GM19240 (cell line): ENCODE measurements around the gene COMT.
"Not testable (repeated sequence)": the region's sequence is repeated elsewhere in the genome, so short reads cannot be mapped to it uniquely, and the experiment has no call there.

Experiments
- DNase-seq: peaks from one replicate; pipeline ENCODE4 v3.0.0; 2011; ENCODE audit warnings: low spot score; ENCODE audit not compliant: insufficient read length

The COMT gene

DNA sequence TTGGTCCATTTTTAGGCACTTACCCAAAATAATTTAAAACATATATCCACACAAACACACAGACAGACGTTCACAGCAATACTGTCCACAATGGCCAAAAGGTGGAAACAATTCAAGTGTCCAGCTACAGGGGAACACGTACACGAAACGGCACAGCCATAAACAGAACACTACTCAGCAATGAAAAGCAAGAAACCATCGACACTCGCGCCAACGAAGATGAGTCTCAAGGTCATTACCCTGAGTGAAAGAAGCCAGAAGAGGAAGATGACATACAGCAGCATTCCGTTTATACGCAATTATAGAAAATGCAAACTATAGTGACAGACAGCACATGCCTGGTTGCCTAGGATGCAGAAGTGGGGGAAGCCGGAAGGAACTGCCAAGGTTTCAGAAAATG, 13.4 kb upstream of the COMT start:
- no peak for DNase-seq

DNA sequence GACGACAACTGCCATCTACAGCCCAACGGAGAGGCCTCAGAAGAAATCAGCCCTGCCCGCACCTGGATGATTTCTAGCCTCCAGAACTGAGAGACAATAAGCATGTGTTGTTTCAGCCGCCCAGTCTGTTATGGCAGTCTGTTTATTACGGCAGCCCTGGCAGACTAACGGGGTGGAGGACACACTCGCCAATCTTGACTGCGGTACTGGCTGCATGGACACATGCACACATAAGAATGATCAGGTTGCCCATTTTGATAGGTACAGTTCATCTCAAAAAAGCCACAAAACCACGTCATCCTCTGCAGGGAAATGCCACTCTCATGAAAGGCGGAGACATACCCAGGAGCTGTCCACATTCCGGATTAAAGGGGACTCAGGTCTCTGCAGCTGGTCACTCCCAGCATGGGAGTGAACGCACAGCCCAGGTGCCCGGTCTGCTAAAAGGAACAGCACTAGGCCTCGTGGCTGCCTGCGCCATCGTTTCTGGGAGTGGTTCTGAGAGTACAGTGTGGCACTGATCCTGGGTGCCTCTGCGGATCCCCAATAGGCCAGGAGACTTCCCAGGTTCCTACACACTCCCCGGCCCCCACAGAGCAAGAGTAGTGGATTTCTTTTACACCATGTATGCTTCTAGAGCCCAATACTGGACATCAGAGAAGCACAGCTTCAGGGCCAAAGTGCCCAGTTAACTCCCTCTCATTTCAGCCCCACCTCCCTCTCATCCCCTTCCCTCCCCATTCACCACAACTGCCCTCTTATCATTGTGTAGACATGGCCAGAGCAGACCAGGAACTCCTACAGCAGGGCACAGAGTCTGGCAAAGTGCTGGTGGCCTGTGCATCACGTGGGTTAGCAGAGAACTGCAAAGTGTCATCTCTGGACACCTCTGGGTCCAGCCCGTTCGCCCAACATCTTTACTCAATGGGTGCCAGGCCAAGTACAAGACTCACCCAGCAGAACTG, 11.7 kb upstream of the COMT start:
- no peak for DNase-seq

GRCh38 chr22:19930551-19931486, 10.8 kb upstream of the COMT start:
- DNase-seq, result no peak

- no peak for DNase-seq
Observed at GRCh38 chr22:19931514-19931913, 10.1 kb upstream of the COMT start.

DNA sequence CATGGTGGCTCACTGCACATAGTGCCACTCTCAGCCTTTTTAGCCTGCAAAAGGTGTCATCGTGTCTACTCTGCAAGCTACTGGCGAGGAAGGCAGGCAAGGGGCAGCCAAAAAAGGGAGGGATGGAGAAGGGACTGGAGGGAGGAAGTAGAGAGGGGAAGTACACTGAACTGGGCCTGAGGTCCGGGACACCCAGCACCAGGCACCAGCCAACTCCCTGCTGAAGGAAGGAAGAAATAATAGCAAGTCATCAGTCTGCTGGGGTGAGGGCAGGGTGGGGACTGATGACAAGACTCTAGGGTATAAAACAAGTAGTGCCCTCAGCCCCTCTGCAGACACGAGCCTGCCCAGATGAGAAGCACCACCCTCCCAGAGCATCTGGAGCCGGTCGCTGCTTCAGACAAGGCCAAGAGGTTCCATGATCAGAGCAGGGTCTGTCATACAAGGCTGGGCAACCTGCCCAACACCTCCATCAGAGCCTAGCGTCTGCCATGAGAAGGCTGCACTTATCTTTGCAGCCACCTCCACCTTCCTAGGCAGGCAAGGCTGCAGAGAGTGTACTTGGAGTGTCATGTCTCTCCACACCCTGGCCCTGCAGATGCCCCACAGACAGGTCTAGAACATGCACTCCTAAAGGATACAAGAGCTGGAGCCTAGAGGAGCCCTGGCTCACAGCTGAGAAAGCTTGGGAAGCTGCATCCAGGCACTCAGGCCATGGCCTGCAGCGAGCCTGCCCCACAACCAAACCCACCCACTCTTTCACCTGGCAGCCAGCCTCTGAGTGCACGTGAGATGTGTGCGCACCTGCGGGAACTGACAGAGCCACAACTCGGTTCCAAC, 9.0 kb upstream of the COMT start:
- no peak for DNase-seq

DNA sequence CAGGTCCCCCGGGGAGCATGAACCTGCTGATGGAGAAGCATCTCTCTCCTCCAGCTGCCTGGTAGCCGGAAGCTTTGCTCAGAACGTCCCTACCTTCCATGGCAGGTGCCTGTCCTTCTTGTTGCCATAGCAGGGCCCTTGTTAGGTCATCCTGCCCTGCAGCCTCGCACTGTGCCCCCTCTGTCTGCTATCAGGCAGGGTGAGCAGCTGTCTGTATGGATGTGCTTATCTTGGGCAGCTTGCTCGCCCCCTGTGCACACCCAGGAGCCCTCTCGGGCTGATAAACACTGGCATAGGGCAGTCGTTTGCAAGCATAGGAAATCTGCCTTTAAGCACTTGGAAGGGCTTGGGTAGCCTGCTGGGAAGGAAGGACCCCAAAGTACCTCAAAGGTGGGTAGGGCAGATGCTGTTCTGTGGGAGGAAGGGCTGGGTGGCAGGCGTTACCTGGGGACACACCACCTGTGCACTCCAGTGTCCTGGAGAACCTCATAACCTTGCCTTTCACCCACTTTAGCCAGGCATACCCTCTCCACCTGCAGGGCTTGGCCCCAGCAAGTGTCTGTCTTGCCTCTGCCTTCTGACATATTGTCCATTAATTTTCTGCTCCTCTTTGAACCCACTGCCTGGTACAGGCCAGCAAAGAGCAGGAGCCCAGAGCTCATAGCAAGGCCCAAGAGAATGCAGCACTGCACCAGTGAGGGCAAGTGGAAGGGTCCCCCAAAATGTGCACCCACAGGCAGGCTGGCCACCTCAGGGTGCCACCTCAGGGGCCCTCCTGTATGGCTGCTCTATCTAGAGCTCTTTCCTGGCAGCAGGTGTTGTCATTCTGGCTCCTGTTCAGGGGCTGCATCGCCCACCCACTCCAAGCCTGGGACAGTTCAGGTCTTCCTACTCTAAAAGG, 8.0 kb upstream of the COMT start:
- no peak for DNase-seq

- not testable (repeated sequence) for DNase-seq
Observed at GRCh38 chr22:19935123-19935718, 6.4 kb upstream of the COMT start.

GRCh38 chr22:19936513-19936912, 5.1 kb upstream of the COMT start:
- DNase-seq, result no peak

- DNase-seq, result no peak
Observed at GRCh38 chr22:19937616-19938473, 3.7 kb upstream of the COMT start.

- DNase-seq, result no peak
Observed at GRCh38 chr22:19940536-19941364, 822 bp upstream of the COMT start.

GRCh38 chr22:19942157-19943081, 847 bp downstream of the COMT start:
- no peak for DNase-seq

- DNase-seq, result no peak
Observed at GRCh38 chr22:19943082-19944026, 1.8 kb downstream of the COMT start.

DNA sequence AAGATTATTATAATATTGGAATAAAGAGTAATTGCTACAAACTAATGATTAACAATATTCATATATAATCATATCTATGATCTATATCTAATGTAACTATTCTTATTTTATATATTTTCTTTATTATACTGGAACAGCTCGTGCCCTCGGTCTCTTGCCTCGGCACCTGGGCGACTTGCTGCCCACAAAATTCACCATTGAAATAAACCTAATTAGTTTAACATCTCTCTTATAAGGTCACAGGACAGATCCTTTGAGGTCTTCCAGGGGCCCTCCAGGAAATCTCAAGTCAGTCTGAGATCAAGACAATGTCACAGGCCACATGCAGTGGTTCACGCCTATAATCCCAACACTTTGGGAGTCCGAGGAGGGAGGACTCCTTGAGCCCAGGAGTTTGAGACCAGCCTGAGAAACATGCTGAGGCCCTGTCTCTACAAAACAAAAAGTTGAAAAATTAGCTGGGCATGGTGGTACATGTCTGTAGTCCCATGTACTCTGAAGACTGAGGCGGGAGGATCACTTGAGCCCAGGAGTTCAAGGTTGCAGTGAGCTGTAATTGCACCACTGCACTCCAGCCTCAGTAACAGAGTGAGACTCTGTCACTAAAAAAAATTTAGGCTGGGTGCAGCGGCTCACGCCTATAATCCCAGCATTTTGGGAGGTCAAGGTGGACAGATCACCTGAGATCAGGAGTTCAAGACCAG, 6.6 kb downstream of the COMT start:
- DNase-seq, result no peak

- DNase-seq, result no peak
Observed at GRCh38 chr22:19951346-19951745, 9.8 kb downstream of the COMT start.
